OCI-LY1 (cell line): Measurements from ENCODE around the gene NUBP2.

Source experiments
- H2AFZ ChIP-seq: fragments of 200-600 bp; sonication (generic), shearing (Covaris generic); 2 replicates; pipeline ENCODE4 v1.6.0; 2014; ENCODE audit warnings: antibody characterized with exemption, mild to moderate bottlenecking, low read length
- H3F3A ChIP-seq: fragments of 200-600 bp; sonication (generic), shearing (Covaris generic); 2 replicates; pipeline ENCODE4 v1.6.0; 2014; ENCODE audit warnings: mild to moderate bottlenecking, antibody characterized with exemption, low read length, moderate library complexity; ENCODE audit not compliant: insufficient read depth
- H3K27ac ChIP-seq: fragments of 200-600 bp; sonication (generic); 2 replicates; pipeline ENCODE4 v1.5.1; 2014; ENCODE audit warnings: low read length, mixed run types, mild to moderate bottlenecking, low read depth; ENCODE audit not compliant: poor library complexity, severe bottlenecking
- H3K27me3 ChIP-seq: fragments of 200-600 bp; sonication (generic); 2 replicates; pipeline ENCODE4 v1.6.0; 2014; ENCODE audit warnings: antibody characterized with exemption, mild to moderate bottlenecking, low read length, moderate library complexity; ENCODE audit not compliant: insufficient read depth
- H3K36me3 ChIP-seq: fragments of 200-600 bp; sonication (generic); 2 replicates; pipeline ENCODE4 v1.6.1; 2014; ENCODE audit warnings: mild to moderate bottlenecking, antibody characterized with exemption, low read length, moderate library complexity, mixed read lengths; ENCODE audit not compliant: insufficient read depth
- H3K4me1 ChIP-seq: fragments of 200-600 bp; sonication (generic); 2 replicates; pipeline ENCODE4 v1.5.1; 2014; ENCODE audit warnings: mild to moderate bottlenecking, low read length, moderate library complexity; ENCODE audit not compliant: insufficient read depth, severe bottlenecking
- H3K4me2 ChIP-seq: fragments of 200-600 bp; sonication (generic), shearing (Covaris generic); 2 replicates; pipeline ENCODE4 v1.6.1; 2014; ENCODE audit warnings: low read length
- H3K4me3 ChIP-seq: fragments of 200-600 bp; sonication (generic); 2 replicates; pipeline ENCODE4 v1.5.1; 2014; ENCODE audit warnings: low read length, low read depth, mild to moderate bottlenecking, mixed read lengths; ENCODE audit not compliant: poor library complexity, severe bottlenecking
- H3K79me2 ChIP-seq: fragments of 200-600 bp; shearing (Covaris generic); 2 replicates; pipeline ENCODE4 v1.6.1; 2016; ENCODE audit warnings: mixed run types, low read length, mixed read lengths; ENCODE audit not compliant: insufficient read depth
- H3K9ac ChIP-seq: fragments of 200-600 bp; sonication (generic), shearing (Covaris generic); 2 replicates; pipeline ENCODE4 v1.6.1; 2014; ENCODE audit warnings: mild to moderate bottlenecking, low read length, mixed read lengths
- H3K9me2 ChIP-seq: fragments of 200-600 bp; sonication (generic), shearing (Covaris generic); 2 replicates; pipeline ENCODE4 v1.6.1; 2014; ENCODE audit warnings: low read depth, mild to moderate bottlenecking, low read length, mixed read lengths
- H3K9me3 ChIP-seq: fragments of 200-600 bp; shearing (Covaris generic); 2 replicates; pipeline ENCODE4 v1.6.1; 2014; ENCODE audit warnings: low read length, mixed read lengths
- H4K20me1 ChIP-seq: fragments of 200-600 bp; sonication (generic), shearing (Covaris generic); 2 replicates; pipeline ENCODE4 v1.6.0; 2016; ENCODE audit warnings: mild to moderate bottlenecking, low read length; ENCODE audit not compliant: insufficient read depth
- CTCF ChIP-seq: fragments of 200-600 bp; sonication (generic), shearing (Covaris generic); IDR thresholded peaks from 2 replicates; pipeline ENCODE4 v1.5.1; 2017; ENCODE audit warnings: mild to moderate bottlenecking, antibody characterized with exemption, low read length, moderate library complexity, mixed read lengths
- EZH2 ChIP-seq: fragments of 200-600 bp; sonication (generic), shearing (Covaris generic); IDR thresholded peaks from 2 replicates; pipeline ENCODE4 v1.8.0; 2017; ENCODE audit warnings: borderline replicate concordance, mixed run types, mild to moderate bottlenecking, antibody characterized with exemption, low read length, moderate library complexity, mixed read lengths

NUBP2 gene

GRCh38 chr16:1825381-1825863 is 42.7 kb downstream of the NUBP2 start:
- TF ChIP-seq EZH2 = no peak
- no peak for TF ChIP-seq CTCF
- H4K20me1 ChIP-seq = no peaks in the 10 kb centered on the region
- no peaks in the 10 kb centered on the region for H3K36me3 ChIP-seq
- H3K9ac ChIP-seq = no peak overlapping the region
- no peaks in the 10 kb centered on the region for H3F3A ChIP-seq
- H3K27me3 ChIP-seq = 0 out of 2 replicates have a peak, but pooled peaks cover 4% of the 10 kb centered on the region
- peak overlapping the region; percentile 64 for H3K4me3 ChIP-seq
- H3K4me1 ChIP-seq = peaks cover 8% of the 10 kb centered on the region
- no peaks in the 10 kb centered on the region for H3K9me2 ChIP-seq
- H2AFZ ChIP-seq = no peak overlapping the region
- H3K4me2 ChIP-seq = peak overlapping the region; percentile 62
- H3K79me2 ChIP-seq = no peaks in the 10 kb centered on the region
- H3K9me3 ChIP-seq = no peaks in the 10 kb centered on the region
- no peak overlapping the region for H3K27ac ChIP-seq

DNA sequence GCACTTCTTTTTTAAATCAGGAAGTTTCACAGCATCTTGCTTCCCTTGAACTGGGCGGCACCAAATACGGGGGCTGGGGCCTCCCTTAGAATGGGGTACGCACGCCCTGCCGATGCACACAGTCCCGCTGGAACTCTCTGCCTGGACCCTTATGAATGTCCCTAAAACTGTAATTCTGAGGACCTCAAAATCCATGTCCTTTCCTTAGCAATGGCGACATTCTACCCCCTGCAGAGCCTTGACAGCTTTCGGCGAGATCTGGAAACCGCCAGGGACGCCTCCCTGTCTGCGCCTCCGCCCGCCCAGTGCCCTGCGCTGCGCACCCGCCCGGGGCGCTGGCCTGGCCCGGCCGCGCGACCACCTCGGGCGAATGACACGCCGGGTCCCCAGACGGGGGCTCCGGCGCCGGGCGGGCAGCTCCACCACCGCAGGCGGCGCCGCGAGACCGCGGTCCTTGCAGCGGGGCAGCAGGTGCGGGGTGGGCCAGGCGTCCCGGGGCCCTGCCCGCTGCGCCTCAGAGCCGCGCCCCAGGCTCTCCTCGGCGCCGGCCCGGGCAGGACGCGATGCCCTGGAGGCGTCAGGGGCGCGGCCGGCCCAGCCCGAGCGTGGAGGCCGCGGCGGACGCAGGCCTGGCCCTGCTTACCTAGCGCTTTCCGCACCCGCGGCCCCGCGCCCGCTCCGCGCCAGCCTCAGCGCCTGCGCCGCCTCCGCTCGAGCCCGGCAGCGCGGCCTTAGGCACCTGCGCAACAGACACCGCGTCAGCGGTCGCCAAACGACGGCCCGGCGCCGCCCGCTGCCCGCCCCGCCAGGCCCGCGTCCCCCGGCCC is 43.3 kb downstream of the NUBP2 start:
- no peaks in the 10 kb centered on the region; the same call in 1 of the 2 replicates for H3K36me3 ChIP-seq
- H3K27me3 ChIP-seq = 0 out of 2 replicates have a peak, but pooled peaks cover 4% of the 10 kb centered on the region
- H3K4me2 ChIP-seq = peak overlapping the region; percentile 62
- H3K4me1 ChIP-seq = peaks cover 8% of the 10 kb centered on the region
- no peaks in the 10 kb centered on the region for H3F3A ChIP-seq
- no peak overlapping the region for H2AFZ ChIP-seq
- no peak overlapping the region; the same call in 1 of the 2 replicates for H3K9ac ChIP-seq
- no peak for TF ChIP-seq EZH2
- no peak for TF ChIP-seq CTCF
- H3K9me3 ChIP-seq = no peaks in the 10 kb centered on the region
- H3K9me2 ChIP-seq = no peaks in the 10 kb centered on the region
- H3K4me3 ChIP-seq = peak overlapping the region; percentile 64
- no peak overlapping the region for H3K27ac ChIP-seq
- no peaks in the 10 kb centered on the region for H3K79me2 ChIP-seq
- no peaks in the 10 kb centered on the region for H4K20me1 ChIP-seq

DNA sequence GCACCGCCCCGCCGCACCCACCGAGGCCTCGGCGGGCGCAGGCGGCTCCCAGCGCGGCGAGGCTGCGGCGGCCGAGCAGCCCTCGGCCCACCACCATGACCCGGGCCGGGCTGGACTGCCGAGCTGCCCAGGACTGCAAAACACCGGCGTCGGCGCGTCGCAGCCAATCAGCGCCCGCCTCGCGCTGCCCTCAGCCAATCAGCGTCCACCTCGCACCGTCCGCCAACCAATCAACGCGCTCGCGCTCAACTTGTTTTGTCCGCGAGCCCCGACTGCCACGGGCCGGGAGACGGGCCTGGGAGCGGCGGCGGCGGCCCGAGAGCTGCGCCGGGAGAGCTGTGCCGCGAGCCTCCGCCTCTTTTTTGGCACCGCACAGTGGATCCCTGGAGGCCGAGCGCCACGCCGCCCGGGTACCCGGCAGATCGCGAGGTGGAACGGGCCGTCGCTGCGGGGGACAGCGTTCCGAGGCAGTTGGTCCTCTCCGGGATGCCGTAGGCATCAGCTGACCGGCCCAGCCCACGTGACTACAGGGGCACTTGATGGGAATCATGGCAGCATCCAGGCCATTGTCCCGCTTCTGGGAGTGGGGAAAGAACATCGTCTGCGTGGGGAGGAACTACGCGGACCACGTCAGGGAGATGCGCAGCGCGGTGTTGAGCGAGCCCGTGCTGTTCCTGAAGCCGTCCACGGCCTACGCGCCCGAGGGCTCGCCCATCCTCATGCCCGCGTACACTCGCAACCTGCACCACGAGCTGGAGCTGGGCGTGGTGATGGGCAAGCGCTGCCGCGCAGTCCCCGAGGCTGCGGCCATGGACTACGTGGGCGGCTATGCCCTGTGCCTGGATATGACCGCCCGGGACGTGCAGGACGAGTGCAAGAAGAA is 44.2 kb downstream of the NUBP2 start, which contains the start of the genes FAHD1 and HAGH:
FAHD1 (plus strand) TSS at position 516 of the 883 bp plus-strand sequence; CDS start at position 549, 33 bp downstream.
HAGH (minus strand) TSS at position 135 of the 883 bp plus-strand sequence; CDS start at position 97, 38 bp downstream.
- Histone ChIP-seq H3K27ac (no peak within 1 kb of the TSS), H4K20me1 (no peaks in the 10 kb centered on the region), H3K36me3 (no peaks in the 10 kb centered on the region; the same call in 1 of the 2 replicates), H3K4me2 (peak within 1 kb of the TSS; percentile 65), H3F3A (no peaks in the 10 kb centered on the region), H2AFZ (no peak within 1 kb of the TSS), H3K9me3 (no peaks in the 10 kb centered on the region), H3K27me3 (peaks cover 4% of the 10 kb centered on the region; the same call in 1 of the 2 replicates), H3K9me2 (no peaks in the 10 kb centered on the region), H3K79me2 (no peaks in the 10 kb centered on the region), H3K4me1 (peaks cover 8% of the 10 kb centered on the region), H3K4me3 (peak within 1 kb of the TSS; percentile 64), H3K9ac (peak within 1 kb of the TSS; percentile 40)
- no peak for TF ChIP-seq EZH2
- no peak for TF ChIP-seq CTCF
